NCI-H2171 (cell line): Measurements from ENCODE around the gene MGST2.

ENCODE experiments used
- DNase-seq: peaks from one replicate; lab custom pipeline; 2025; lab: John Stamatoyannopoulos, UW

The MGST2 gene

DNA sequence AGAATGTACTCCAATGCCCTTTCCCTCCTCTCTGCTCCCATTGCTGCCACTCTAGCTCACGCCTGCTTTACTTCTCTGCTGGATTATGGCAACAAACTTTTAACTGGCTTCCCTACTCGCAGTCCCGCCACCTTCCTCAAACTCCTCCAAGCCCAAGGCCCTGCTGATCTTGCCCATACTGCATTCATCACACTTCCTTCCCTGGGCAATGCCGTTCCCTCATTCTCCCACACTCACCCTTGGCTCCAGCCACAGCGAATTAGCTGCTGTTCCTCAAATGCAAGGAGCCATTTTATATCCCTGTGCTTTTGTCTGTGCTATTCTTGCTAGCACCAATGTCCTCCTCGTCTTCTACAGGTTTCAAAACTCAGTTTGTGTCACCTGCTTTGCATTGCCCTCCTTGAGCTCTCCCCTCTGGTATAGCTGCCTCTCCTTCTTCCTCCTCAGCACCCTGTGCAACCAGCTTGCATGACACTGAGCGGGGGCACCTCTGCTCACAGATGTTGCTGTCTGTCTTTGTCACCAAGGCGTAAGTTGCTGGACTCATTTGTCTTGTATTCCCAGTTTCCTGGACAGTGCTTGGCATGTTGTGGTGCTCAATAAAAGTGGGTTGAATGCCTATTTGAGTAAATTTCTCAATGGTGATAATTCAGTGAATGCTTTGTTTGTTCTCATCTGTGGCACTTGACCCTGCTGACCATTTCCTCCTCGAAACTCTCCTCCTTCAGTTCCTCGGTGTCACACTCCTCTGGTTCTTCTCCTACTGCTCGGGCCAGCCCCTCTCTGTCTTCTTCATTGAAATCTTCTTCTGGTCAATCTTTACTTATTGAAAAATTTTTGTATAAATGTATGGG is 22.4 kb upstream of the MGST2 start:
- DNase-seq, result no peak

GRCh38 chr4:139645458-139645857 is 20.2 kb upstream of the MGST2 start:
- no peak for DNase-seq

GRCh38 chr4:139647184-139647583 is 18.4 kb upstream of the MGST2 start:
- no peak for DNase-seq

- DNase-seq, result no peak
These were observed 17.7 kb upstream of the MGST2 start for GRCh38 chr4:139647952-139648351.

DNA sequence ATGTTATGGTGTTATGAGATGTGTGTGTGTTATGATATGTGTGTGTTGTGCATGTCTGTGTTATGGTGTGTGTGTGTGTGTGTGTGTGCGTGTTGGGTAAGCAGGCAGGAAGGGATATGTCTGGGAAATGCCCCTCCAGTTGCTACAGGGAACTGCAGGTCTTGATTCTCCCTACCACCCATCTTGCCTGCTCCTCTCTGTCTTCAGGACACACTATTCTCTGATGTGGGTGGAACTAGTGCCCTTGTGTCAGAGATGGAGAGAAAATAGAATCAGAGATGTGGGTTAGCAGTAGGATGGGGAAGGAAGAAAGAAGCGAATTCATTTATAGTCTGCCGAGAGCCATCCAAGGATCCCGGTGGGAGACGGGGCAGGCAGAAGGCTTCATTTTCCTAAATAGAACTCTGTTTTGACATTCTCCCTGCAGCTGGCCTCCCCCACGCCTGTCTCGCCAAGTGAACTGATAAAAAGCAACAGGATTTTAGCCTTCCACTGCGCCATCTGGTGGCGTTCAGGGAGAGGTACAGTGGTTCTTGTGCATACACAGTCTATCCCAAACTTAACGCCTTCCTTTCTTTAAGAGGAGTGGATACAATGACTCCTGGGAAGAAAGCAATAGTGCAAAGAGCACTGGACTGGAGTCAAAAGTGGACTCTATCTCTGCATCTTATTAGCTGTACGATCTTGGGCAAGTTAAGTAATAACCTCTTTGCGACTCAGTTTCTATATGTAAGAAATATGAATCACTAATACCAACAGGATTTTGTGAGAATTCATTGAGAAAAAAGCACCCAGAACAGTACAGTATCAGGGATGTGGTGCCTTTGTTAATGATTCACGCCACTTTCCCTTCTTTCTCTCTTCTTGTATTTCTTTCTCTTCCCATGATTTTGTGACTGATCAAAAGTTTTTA is 14.1 kb upstream of the MGST2 start:
- DNase-seq, result peak; percentile 8

- no peak for DNase-seq
These were observed 11.1 kb upstream of the MGST2 start for GRCh38 chr4:139654516-139654915.

- DNase-seq, result peak; percentile 25
These were observed 10.5 kb upstream of the MGST2 start for GRCh38 chr4:139655116-139655515.

DNA sequence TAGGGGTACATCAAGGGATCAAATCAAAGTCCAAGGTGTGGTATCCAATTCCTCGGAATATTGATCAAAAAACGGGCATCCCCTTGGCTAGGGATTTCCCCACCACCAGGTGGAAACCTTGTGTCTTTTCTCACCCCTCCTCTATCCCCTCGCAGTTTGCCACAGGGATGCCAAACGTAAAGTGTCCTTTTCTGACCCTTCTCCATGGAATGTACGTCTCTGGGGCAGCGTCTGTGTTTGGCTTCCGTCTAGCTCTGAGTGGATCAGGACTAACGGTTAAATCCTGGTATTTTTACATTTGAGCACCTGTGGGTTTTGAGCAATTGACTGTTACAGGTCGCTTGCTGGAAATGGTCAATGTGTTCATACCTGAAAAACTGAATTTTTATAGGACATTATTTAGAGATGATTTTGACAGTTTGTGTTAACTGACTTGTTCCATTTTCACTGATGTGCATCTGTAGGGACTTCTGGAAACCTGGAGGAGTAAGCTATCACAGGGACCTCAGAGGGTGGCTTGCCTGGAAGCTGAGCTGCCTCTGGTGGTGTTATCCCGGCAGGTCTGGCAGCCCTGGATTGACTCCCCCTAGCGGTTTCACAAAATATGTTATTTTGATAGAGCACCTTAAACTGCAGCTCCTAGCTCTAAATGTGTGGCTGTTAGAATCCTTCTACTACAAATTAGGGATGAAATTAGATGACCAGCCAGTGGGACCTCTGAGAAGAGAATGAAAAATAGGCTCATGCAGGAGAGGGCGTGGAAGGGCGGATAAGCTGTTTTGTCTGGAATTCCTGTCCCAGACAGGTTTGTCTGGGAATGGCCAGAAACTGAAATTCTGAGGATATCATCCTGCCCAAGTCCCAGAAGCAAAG is 8.8 kb upstream of the MGST2 start:
- peak; percentile 43 for DNase-seq

DNA sequence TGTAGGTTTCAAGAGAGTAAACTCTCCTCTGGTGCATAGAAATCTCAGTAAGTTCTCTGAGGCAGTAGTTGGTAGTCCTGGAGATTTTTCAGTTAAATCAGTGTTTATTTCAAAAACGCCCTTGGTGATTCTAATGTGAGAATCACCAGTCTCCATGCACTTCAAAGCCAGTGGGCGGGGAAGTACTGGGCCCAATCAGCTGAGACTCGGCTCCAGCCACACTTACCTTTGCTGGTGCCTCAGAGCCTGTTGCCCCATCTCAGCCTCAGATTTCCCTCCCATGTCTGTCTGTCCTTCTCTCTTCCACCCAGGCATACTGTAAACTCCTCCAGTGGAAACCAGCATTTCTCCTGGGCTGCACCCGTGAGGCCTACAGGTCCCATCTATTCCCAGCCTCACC is 7.4 kb upstream of the MGST2 start:
- no peak for DNase-seq

- DNase-seq, result no peak
These were observed 6.8 kb upstream of the MGST2 start for GRCh38 chr4:139658586-139659382.

DNA sequence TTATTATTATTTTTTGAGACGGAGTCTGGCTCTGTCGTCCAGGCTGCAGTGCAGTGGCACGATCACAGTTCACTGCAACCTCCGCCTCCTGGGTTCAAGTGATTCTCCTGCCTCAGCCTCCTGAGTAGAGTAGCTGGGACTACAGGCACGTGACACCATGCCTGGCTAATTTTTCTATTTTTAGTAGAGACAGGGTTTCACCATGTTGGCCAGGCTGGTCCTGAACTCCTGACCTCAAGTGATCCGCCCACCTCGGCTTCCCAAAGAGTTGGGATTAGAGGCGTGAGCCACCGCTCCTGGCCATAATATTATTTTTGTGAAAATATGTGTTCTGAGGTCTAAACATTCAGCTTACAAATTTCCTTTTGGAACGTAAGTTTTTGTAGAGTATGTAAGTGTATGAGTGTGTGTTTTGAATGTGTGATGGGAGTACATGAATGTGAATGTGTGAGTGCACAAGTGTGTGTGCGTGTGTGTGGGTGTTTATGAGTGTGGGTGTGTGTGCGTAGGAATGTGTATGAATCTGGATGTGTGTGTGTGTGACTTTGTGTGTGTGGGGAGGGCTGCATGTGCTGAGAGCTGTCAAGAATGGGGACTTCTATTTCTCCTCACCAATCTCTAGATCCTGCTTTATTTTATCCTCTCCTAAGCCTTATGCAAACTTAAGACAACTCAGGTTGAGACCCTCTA is 5.7 kb upstream of the MGST2 start:
- no peak for DNase-seq

- DNase-seq, result no peak
These were observed 5.0 kb upstream of the MGST2 start for GRCh38 chr4:139660568-139661043.

GRCh38 chr4:139663561-139664138 is 2.0 kb upstream of the MGST2 start:
- DNase-seq, result no peak

GRCh38 chr4:139664442-139664841 is 1.2 kb upstream of the MGST2 start:
- no peak for DNase-seq

- no peak for DNase-seq
These were observed 435 bp upstream of the MGST2 start for GRCh38 chr4:139665079-139665689.

GRCh38 chr4:139666735-139667281 is 1.2 kb downstream of the MGST2 start:
- DNase-seq, result peak; percentile 0

GRCh38 chr4:139668036-139668435 is 2.4 kb downstream of the MGST2 start:
- DNase-seq, result no peak

- DNase-seq, result no peak
These were observed 3.1 kb downstream of the MGST2 start for GRCh38 chr4:139668658-139669201.

DNA sequence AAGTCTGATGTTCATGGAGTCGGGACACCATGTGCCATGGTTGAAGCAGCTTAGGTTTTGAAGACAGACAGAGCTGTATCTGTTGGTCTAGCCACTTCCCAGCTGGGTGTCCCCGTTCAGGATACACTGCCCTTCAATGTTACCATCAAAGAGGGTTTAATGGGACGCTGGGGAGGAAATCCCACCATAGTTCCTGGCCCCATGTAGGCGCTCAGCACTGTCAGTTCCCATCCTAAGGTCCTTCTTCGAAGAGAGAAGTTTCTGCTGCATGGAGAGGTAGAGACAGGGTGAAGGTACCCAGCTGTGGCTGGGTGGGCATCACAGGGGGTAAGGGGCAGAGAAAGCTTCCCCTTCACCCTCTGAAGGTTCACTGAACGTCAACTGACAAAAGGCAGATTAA is 3.7 kb downstream of the MGST2 start:
- no peak for DNase-seq
